Measurements from ENCODE around the gene STOX2.

The STOX2 gene

GRCh38 chr4:183906739-183907651 lies 1.9 kb downstream of the STOX2 start:
- H3K4me3 Mint-ChIP-seq: peak overlapping the region; percentile 64
- no peaks in the 10 kb centered on the region for H3K36me3 Mint-ChIP-seq (ENCODE audit: low read depth)
- peaks cover 57% of the 10 kb centered on the region for H3K27me3 Mint-ChIP-seq
- H3K9me3 Mint-ChIP-seq: no peaks in the 10 kb centered on the region
- peaks cover 21% of the 10 kb centered on the region for H3K4me1 Mint-ChIP-seq (ENCODE audit: low read depth)
- H3K27ac Mint-ChIP-seq: no peak overlapping the region
- intact Hi-C loops (cut with micrococcal nuclease): no loop called here

DNA sequence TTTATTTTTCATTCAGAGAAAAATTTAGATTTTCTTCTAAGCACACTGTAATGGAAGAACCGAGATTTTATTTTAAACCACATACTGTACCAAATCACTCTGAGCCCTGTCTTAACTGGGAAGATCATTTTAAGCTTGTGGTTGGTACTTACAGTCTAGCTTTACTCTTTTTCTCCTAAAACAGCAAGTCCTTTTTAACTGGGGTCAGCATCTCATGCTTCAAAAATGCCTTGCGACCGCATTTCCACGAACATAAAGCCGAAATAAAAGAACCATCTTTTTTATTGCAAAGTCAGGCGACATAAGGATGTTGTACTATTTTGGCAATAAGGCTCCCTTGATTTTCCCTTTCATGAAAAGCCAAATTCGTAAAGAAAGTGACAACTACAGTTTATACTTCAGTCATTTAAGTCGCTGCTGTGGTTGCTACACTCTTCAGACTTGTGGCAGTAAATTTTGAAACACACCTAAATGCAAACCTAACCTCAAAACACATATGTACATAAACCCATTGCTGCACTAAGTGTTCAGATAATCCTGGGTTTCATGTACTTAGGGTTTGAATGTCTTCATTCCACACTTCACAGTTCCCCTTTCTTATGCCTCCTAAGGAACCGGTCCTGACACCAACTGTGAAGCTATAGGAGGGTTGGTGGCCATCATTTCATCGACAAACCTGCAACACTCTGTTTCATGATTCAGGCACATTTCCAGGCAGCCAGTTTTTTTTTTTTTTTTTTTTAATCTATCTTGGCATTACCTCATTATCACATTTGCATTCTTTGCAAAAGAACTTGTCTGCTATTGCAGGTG lies 3.0 kb downstream of the STOX2 start:
- Mint-ChIP-seq H3K27me3 (peaks cover 52% of the 10 kb centered on the region), H3K27ac (no peak overlapping the region), H3K9me3 (no peaks in the 10 kb centered on the region), H3K4me3 (no peak overlapping the region), H3K36me3 (ENCODE audit: low read depth) (no peaks in the 10 kb centered on the region), H3K4me1 (ENCODE audit: low read depth) (peaks cover 21% of the 10 kb centered on the region)
- intact Hi-C loops (cut with micrococcal nuclease): no loop called here

GRCh38 chr4:183909187-183909586 lies 4.1 kb downstream of the STOX2 start:
- peaks cover 21% of the 10 kb centered on the region for H3K4me1 Mint-ChIP-seq (ENCODE audit: low read depth)
- no peaks in the 10 kb centered on the region for H3K9me3 Mint-ChIP-seq
- H3K4me3 Mint-ChIP-seq: no peak overlapping the region
- no peaks in the 10 kb centered on the region for H3K36me3 Mint-ChIP-seq (ENCODE audit: low read depth)
- H3K27me3 Mint-ChIP-seq: peaks cover 44% of the 10 kb centered on the region
- intact Hi-C loops (cut with micrococcal nuclease): no loop called here
- H3K27ac Mint-ChIP-seq: no peak overlapping the region

DNA sequence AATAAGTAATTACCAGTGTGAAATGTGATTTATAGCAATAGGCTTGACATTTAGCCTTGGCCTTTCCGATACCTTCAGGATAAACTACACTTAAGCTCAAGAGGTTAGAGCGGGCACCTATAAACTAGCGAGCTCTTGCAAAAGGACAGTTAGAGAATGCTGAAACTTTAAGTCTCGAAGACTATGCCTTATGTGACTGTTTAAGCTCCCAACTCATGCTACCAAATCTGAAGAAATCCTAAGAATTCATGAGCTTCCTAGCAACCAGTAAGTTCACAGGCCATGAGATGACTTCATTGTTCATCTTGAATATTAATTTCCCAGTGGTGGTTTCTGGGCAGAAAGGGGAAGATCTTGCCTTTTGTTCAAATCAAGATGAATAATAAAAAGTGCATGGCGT lies 4.7 kb downstream of the STOX2 start:
- peaks cover 21% of the 10 kb centered on the region for H3K4me1 Mint-ChIP-seq (ENCODE audit: low read depth)
- peaks cover 41% of the 10 kb centered on the region for H3K27me3 Mint-ChIP-seq
- H3K4me3 Mint-ChIP-seq: no peak overlapping the region
- no peaks in the 10 kb centered on the region for H3K9me3 Mint-ChIP-seq
- intact Hi-C loops (cut with micrococcal nuclease): no loop called here
- no peaks in the 10 kb centered on the region for H3K36me3 Mint-ChIP-seq (ENCODE audit: low read depth)
- no peak overlapping the region for H3K27ac Mint-ChIP-seq

GRCh38 chr4:183912585-183912984 lies 7.5 kb downstream of the STOX2 start:
- no peaks in the 10 kb centered on the region for H3K9me3 Mint-ChIP-seq
- H3K27me3 Mint-ChIP-seq: peaks cover 15% of the 10 kb centered on the region
- no peaks in the 10 kb centered on the region for H3K36me3 Mint-ChIP-seq (ENCODE audit: low read depth)
- no peak overlapping the region for H3K27ac Mint-ChIP-seq
- no peaks in the 10 kb centered on the region for H3K4me1 Mint-ChIP-seq (ENCODE audit: low read depth)
- no peak overlapping the region for H3K4me3 Mint-ChIP-seq
- intact Hi-C loops (cut with micrococcal nuclease): no loop called here

- intact Hi-C loops (cut with micrococcal nuclease): no loop called here
- no peaks in the 10 kb centered on the region for H3K27me3 Mint-ChIP-seq
- H3K4me1 Mint-ChIP-seq (ENCODE audit: low read depth): no peaks in the 10 kb centered on the region
These were observed 10.9 kb downstream of the STOX2 start for GRCh38 chr4:183915976-183916375.

DNA sequence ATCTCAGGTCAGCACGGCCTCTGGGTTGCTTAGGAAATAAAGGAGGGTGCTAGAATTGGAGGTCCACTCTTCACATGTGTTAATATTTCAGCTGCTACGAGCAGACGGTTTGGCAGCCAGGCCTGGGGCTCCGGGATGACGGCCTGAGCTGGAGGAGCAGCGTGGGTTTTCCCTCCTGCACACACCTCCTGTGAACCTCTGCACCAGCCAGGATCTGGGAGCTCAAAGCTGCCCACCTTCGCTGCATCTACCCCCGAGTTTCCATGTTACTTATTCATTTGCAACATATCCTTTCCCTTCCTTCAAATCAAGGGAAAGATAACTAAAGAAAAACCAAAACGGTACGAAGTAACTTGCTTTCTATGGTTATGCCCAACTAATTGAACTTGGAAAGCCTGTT lies 13.6 kb downstream of the STOX2 start:
- H3K27me3 Mint-ChIP-seq: no peaks in the 10 kb centered on the region
- H3K4me1 Mint-ChIP-seq (ENCODE audit: low read depth): no peaks in the 10 kb centered on the region
- intact Hi-C loops (cut with micrococcal nuclease): no loop called here
- H3K4me3 Mint-ChIP-seq: no peak overlapping the region
- H3K27ac Mint-ChIP-seq: no peak overlapping the region
- H3K9me3 Mint-ChIP-seq: peaks cover 10% of the 10 kb centered on the region
- H3K36me3 Mint-ChIP-seq (ENCODE audit: low read depth): no peaks in the 10 kb centered on the region

More at GRCh38 chr4:183915976-183916375, 10.9 kb downstream of the STOX2 start:
- Mint-ChIP-seq H3K27ac (no peak overlapping the region), H3K4me3 (no peak overlapping the region), H3K36me3 (ENCODE audit: low read depth) (no peaks in the 10 kb centered on the region), H3K9me3 (no peaks in the 10 kb centered on the region)

DNA sequence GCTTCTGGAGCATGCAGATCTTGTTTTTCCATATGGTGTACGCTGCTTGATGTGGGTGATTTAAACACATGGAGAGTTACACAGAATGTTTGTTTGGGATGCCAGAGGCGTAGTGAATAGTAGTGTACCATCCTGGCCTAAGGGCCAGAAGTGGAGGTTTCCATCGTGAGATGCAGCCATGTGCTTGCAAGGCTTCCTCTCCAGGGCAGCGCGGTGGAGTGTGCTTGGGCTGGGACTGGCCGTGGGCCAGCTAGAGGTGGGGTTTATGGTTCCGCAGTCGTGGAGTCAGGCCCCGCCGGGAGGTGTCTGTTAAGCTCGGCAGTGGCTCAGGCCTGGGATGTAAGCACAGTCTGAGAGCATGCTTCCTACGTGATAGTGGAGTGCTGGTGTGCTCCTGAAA lies 14.0 kb downstream of the STOX2 start:
- H3K27me3 Mint-ChIP-seq: no peaks in the 10 kb centered on the region
- H3K4me3 Mint-ChIP-seq: no peak overlapping the region
- no peaks in the 10 kb centered on the region for H3K36me3 Mint-ChIP-seq (ENCODE audit: low read depth)
- intact Hi-C loops (cut with micrococcal nuclease): no loop called here
- peaks cover 10% of the 10 kb centered on the region for H3K9me3 Mint-ChIP-seq
- H3K27ac Mint-ChIP-seq: no peak overlapping the region
- no peaks in the 10 kb centered on the region for H3K4me1 Mint-ChIP-seq (ENCODE audit: low read depth)

DNA sequence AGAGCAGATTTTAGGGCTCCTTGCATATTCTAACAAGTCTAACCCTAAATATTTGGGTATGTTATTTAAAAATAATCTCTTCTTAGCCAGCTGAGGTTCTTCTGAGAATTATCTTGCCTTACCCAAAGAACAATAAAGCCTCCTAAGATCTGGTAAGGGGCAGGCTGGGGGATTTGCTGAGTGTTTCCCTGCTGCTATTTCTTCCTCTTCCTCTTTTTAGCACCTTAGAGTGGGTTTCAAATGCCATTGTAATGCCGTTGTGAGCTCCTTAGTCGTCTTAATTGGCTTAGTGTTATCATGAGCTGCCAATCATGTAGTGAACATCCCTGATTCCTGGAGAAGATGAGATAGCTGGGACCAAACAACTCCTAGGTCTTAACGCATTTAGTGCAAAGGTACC lies 15.4 kb downstream of the STOX2 start:
- intact Hi-C loops (cut with micrococcal nuclease): no loop called here

GRCh38 chr4:183921335-183921734 lies 16.2 kb downstream of the STOX2 start:
- Mint-ChIP-seq H3K27ac (no peak overlapping the region), H3K4me1 (ENCODE audit: low read depth) (no peaks in the 10 kb centered on the region), H3K4me3 (no peak overlapping the region), H3K9me3 (peaks cover 10% of the 10 kb centered on the region), H3K36me3 (ENCODE audit: low read depth) (no peaks in the 10 kb centered on the region), H3K27me3 (no peaks in the 10 kb centered on the region)
- intact Hi-C loops (cut with micrococcal nuclease): no loop called here

More for the DNA sequence above, 15.4 kb downstream of the STOX2 start:
- no peaks in the 10 kb centered on the region for H3K36me3 Mint-ChIP-seq (ENCODE audit: low read depth)
- H3K27ac Mint-ChIP-seq: no peak overlapping the region
- no peaks in the 10 kb centered on the region for H3K27me3 Mint-ChIP-seq
- H3K4me1 Mint-ChIP-seq (ENCODE audit: low read depth): no peaks in the 10 kb centered on the region
- H3K9me3 Mint-ChIP-seq: peaks cover 10% of the 10 kb centered on the region
- H3K4me3 Mint-ChIP-seq: no peak overlapping the region

DNA sequence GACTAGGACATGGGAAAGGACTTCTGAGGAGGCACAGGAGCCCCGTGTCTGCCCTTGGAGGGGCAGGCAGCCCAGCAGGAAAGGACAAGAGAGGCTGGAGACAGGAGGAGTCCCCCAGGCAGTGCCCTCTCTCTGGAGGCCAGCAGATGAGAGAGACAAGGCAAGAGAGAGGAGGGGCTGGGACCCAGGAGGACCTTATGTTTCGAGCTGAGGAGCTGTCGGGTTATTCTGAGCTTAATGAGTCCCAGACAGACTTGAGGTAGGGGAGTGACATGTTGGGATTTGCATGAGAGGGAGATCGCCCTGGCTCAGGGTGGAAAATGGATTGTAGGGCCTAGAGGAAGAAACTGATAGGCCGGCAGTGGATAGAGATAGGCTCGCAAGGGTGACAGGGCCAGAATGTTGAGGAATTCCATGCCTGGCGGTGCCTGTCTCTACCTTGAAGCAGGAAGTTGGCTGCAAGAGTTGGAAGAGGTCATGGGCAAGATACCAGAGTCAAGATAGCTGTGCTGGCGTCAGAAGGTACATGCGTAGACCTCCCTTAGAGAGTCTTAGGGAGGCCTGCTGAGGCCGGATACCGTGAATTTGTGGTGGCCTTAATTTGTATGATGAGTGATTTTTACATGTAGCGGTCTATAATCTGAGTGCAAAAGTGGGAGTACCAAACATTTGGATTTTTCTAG lies 19.4 kb downstream of the STOX2 start:
- intact Hi-C loops (cut with micrococcal nuclease): no loop called here
- Mint-ChIP-seq H3K4me1 (ENCODE audit: low read depth) (no peaks in the 10 kb centered on the region), H3K9me3 (peaks cover 10% of the 10 kb centered on the region), H3K27ac (no peak overlapping the region), H3K36me3 (ENCODE audit: low read depth) (no peaks in the 10 kb centered on the region), H3K4me3 (no peak overlapping the region), H3K27me3 (no peaks in the 10 kb centered on the region)

GRCh38 chr4:183926950-183927349 lies 21.8 kb downstream of the STOX2 start:
- no peak overlapping the region for H3K4me3 Mint-ChIP-seq
- H3K4me1 Mint-ChIP-seq (ENCODE audit: low read depth): no peaks in the 10 kb centered on the region
- H3K36me3 Mint-ChIP-seq (ENCODE audit: low read depth): no peaks in the 10 kb centered on the region
- H3K9me3 Mint-ChIP-seq: peaks cover 10% of the 10 kb centered on the region
- intact Hi-C loops (cut with micrococcal nuclease): no loop called here
- H3K27ac Mint-ChIP-seq: no peak overlapping the region
- no peaks in the 10 kb centered on the region for H3K27me3 Mint-ChIP-seq

DNA sequence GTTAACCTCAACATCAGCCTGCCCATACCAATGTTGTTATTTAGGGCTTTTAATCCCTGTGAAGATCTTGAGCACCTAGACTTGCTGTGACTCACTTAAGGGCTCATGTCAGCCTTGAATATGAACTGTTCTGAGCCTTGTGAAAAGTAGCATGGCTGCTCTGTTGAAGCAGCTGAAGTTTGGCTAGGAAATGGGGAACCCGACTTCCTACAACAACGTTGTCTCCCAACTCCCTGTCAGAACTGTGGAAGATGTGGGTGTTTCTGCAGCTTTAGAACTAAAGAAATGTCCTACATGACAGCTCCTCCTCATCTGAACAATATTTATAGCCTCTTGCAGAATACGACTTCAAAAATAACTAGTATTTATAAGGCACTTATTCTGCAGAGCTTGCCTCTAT lies 27.5 kb downstream of the STOX2 start:
- Mint-ChIP-seq H3K27me3 (no peaks in the 10 kb centered on the region), H3K36me3 (ENCODE audit: low read depth) (no peaks in the 10 kb centered on the region), H3K9me3 (no peaks in the 10 kb centered on the region), H3K27ac (no peak overlapping the region), H3K4me3 (no peak overlapping the region), H3K4me1 (ENCODE audit: low read depth) (no peaks in the 10 kb centered on the region)
- intact Hi-C loops (cut with micrococcal nuclease): no loop called here

DNA sequence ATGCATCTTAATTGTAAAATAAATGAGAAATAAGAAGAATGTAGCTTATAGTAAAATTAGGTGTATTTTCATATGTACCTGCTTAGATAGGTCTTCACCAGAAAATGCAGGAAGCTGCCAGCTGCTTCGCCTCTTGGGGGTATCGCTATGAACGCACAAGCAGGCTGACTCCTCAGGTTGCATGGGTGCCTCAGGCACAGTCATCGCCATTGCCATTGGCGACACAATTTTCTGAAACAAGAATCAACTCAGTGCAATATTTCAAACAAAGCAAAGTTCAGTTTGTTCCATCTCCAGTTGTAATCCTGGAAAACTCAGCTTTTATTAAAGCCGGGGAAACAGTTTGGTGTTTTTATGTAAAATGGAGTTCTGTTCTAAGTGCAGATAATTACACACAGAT lies 29.7 kb downstream of the STOX2 start:
- H3K27me3 Mint-ChIP-seq: no peaks in the 10 kb centered on the region
- no peaks in the 10 kb centered on the region for H3K4me1 Mint-ChIP-seq (ENCODE audit: low read depth)
- no peak overlapping the region for H3K27ac Mint-ChIP-seq
- H3K9me3 Mint-ChIP-seq: no peaks in the 10 kb centered on the region
- intact Hi-C loops (cut with micrococcal nuclease): no loop called here
- H3K36me3 Mint-ChIP-seq (ENCODE audit: low read depth): no peaks in the 10 kb centered on the region
- no peak overlapping the region for H3K4me3 Mint-ChIP-seq

Measured in dendritic cell treated with granulocyte-macrophage colony-stimulating factor and Interleukin-4, amounts not matched to agents 40 ng/mL and 50 ng/mL, for 4 days (primary cell).